Suppressor macrophage treated with lipopolysaccharide for 1 hour (primary cell): ENCODE results near the gene PPP1R9B.
A peak's percentile ranks its signal among the peaks of the same experiment; 100 is the strongest.

Source experiments
- DNase-seq, 3 donors: peaks; one replicate each; pipeline ENCODE4 v3.0.0-alpha.2; 2020 to 2022

Gene PPP1R9B

DNA sequence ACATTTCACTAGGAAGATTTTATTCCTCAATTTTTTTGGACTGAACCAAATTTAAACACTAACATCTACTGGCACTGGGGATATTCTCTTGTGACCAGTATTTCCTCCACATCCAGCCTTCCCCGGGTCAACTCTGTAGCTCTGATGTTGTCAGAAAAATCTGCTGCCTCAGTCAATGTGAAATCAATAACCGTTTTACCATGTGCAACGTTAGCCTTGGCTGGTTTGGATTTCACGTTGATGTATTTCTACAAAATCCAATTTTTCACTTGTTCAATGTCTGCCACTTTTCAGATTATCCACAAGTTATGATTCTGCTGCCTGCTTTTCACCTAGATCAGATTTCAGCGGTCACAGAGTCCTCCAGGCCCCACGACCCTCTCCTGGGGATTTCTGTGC, 22.5 kb upstream of the PPP1R9B start:
- DNase-seq, result no peak

DNA sequence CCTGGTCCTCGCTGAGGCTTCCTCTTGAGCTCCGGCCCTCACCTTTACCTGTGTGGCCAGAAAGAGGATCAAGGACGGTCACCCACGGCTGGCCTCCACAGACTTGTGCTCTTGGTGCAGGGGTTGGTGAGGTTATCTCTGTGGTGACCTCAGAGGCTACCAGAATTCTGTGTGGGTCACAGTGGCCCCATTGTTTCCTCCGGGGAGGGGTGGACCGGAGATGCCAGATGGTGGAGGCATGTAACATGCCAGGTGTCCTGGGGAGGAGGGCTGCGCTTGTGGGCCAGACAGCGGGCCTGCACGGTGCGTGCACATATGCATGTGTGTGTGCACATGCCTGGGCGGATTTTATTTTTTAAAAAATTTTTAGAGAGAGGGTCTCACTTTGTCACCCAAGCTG, 21.7 kb upstream of the PPP1R9B start:
- no peak for DNase-seq

DNA sequence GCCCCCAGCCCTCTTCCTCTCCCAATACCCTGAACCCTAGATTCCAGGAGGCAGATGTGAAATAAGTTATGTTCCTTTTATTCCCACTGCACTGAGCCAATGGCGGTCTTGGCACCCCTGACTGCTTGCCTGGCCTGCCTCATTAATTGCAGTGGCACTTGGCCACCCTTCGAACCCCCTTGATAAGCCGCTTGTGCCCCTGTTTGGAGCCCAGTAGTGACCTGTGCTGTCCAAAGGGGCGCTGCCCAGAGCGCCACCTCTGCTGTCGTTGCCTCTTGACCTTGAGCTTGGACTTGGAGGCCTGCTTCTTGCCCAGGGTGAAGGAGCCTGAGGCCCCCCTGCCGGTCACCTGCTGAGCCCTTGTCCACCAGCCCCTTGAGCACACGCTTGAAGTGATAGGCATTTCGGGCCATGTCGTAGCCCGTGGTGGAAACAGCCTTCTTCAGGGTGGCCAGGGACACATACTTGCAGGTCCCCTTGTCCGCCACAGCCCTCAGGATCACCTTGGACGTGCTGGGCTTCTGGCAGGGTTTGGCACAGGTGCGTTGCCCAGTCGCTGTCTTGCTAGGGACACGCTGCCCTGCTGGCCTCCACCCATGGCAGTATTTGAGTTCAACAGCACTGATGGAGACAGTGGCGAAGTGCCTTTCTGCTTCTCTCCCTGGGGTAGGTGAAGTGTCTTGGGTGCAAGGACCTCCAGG, 21.0 kb upstream of the PPP1R9B start:
- no peak for DNase-seq

DNA sequence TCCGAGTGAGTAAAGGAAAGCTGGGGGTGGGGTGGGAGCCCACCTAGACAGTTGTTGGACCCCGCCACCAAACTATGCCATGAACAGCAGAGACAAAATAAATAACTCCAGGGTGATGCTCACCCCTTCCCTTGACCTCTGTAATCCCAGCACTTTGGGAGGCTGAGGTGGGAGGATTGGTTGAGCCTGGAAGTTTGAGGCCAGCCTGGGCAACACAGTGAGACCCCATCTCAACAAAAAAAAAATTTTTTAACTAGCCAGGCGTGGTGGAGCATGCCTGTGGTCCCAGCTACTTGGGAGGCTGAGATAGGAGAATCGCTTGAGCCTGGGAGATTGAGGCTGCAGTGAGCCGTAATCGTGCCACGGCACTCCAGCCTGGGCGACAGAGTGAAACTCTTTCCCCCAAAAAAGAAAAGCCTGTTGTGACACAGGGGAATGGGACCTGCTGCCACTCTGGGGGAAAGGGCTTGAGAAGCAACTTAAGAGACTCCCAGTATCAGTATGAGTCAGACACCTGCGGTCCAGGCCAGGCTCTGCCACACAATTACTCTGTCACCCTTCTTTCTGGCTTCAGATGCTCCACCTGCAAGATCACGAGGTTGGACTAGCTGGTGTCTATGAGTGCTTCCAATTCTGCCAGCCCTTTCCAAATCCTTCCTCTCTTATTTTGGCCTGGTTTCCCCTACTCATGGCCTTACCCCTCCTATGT, 20.3 kb upstream of the PPP1R9B start:
- no peak for DNase-seq

DNA sequence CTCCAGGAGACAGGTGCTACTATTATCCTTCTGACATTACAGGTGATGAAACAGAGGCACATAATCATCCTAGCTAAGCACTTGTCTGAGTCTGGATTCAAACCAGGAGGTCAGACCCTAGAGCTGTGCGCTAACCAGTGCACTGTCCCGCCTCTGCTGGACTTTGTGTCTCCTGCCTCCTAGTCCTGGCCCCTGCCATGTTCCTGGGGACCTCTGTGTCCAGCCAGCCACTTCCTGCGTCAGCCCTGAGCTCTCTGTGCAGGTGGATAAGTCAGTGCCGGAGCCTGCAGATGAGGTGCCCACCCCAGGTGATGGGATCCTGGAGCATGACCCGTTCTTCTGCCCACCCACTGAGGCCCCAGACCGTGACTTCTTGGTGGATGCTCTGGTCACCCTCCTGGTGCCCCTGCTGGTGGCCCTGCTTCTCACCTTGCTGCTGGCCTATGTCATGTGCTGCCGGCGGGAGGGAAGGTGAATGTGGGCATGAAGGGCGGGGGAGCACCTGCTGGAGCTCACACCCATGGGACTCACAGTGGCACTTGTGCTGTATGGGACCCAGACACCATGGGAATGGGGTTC, 19.5 kb upstream of the PPP1R9B start:
- DNase-seq, result no peak

DNA sequence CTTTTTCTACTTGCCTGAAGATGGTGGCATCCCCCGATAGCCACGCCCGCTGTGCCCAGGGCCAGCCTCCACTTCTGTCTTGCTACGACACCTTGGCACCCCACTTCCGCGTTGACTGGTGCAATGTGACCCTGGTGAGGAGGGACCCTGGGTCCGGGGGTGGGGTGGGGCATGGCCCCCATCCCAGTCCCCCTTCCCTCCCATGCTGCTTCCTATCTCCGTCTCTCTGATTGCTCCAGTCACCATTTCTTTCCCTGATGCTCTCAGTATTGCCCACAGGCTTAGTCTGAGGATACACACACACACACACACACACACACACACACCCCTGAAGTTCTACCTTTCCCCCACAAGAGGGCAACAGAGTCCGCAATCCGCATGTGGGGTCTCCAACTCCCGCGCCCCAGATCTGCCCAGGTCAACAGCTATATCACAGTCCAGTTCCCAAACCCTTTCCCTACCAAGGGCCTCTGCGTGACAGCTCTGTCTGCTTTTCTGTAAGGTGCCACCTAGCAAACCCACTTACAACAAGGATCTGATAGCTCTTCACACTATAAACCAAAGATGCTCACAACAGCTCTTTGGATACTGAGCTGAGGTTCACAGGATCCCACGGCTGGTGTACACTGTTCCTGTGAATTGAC, 18.8 kb upstream of the PPP1R9B start:
- peak; percentile 60 to 78 (median 68) for DNase-seq

DNA sequence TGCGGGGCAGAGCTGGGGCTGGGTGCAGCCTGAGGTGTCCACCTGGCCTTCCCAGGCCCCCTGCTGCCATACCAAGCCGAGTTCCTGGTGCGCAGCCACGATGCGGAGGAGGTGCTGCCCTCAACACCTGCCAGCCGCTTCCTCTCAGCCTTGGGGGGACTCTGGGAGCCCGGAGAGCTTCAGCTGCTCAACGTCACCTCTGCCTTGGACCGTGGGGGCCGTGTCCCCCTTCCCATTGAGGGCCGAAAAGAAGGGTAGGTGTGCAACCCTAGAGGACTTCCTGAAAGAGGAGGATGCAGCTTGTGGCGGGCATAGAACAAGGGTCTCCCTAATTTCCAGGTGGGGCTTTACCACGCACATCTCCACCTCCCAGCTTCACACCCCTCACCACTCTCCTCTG, 17.8 kb upstream of the PPP1R9B start:
- DNase-seq, result no peak

DNA sequence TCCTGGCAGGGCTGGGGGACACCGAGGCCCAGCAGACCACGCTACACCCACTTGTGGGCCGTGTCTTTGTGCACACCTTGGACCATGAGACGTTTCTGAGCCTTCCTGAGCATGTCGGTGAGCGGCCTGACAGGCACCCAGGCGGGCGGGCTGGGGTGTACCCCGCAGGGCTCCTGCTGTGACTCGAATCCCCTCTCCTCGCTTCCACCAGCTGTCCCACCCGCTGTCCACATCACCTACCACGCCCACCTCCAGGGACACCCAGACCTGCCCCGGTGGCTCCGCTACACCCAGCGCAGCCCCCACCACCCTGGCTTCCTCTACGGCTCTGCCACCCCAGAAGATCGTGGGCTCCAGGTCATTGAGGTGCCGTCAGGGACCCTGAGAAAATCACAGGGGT, 16.9 kb upstream of the PPP1R9B start:
- no peak for DNase-seq

DNA sequence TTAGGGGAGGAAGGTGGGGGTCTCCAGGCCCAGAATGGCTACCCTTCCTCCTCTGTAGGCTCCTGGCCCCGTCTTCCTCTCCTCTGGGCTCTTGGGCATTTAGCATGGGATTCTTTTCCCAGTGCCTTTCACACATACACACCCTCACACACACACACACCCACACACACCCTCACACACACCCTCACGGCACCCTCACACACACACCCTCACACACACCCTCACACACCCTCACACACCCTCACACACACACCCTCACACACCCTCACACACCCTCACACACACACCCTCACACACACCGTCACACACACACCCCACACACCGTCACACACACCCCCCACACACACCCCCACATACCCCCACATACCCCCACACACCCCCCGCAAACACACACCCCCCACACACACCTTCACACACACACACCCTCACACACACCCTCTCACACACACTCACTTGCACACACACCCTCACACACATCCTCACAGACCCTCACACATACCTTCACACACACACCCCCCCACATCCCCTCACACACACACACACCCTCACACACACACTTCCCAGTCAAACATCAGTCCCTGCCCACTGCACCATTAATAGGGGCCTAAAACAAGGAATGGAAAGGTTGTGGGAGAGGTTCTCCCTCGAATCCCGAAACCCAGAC, 16.2 kb upstream of the PPP1R9B start:
- DNase-seq, result no peak

DNA sequence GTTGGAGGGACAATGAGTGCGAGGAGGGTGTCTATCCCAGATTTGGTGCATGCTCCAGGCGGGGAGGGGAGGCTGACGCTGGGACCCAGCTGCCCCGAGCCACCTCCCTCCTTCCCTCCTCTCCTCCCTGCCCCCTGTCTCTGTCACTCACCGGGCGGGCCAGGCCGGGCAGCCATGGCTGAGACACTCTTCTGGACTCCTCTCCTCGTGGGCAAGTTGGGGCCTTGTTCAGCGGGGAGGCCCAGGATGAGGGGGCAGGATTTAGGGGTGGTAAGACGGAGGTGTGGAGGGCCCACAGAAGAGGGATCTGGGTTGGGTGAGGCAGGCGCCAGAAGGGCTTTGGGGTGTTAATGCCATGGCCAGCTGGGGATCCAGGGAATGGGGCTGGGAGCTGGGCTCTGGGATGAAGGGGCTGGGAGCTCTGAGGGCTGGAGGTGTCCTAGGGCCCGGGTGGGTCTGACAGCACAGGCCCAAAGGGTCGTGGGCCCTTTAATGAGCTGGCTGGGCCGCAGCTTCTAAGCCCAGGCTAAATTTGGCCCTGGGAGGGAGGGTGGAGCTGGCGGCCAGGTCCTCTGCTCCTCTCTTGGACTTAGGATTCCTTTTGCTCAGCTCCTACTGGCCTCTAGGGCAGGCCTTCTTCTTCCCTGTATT, 15.5 kb upstream of the PPP1R9B start, which contains the start of gene SGCA:
SGCA (plus strand) TSS at position 139 of the 651 bp plus-strand sequence; CDS start at position 175, 36 bp downstream.
- no peak for DNase-seq

DNA sequence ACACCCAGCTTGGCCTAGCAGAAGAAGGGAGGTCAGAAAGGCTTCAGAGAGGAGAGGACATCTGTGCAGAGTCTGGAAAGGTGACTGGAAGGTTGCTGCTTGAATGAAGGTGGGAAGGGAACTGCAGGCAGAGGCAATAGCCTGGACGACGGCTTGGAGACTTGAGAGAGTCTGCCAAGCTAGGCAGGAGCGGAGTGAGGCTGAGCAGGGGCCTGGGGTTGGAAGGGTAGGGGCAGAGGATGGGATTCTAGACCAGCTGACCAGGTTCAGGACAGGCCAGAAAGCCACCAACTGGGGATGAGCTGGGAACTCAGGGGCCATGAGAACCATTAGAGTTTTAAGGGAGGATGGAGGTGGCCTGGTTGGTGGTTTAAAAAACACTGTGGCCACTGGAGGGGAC, 15.0 kb upstream of the PPP1R9B start:
- no peak for DNase-seq

DNA sequence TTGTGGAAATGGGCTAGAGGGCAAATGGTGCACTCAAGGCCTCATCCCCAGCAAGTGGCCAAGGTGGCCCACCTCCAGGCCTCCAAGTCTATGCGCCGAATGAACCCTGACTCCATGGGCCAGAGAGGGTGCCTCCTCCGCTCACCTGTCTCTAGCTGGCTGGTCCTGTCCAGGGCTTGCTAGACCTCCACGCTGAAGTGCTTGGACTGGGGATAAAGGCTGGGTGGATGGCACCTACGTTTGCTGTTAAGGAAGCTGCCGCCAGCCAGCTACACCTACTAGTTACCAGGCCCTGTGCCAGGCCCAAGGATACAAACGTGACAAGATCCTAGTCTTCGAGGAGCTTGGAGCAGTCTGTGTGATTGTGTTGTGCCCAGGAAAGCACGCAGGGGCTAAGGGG, 14.6 kb upstream of the PPP1R9B start:
- DNase-seq, result no peak

DNA sequence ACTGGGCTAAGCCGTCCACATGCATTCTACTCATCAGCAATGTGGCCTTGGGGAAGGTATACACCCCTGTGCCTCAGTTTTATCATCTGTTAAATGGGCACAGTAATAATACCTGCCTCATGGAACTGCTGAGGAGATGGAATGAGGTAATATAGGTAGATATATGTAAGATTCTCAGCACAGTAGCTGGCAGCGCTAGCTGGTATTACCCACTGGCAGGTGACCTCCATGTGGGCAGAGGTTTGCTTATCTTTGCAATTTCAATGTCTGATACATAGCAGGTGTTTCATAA, 14.2 kb upstream of the PPP1R9B start:
- DNase-seq, result no peak

DNA sequence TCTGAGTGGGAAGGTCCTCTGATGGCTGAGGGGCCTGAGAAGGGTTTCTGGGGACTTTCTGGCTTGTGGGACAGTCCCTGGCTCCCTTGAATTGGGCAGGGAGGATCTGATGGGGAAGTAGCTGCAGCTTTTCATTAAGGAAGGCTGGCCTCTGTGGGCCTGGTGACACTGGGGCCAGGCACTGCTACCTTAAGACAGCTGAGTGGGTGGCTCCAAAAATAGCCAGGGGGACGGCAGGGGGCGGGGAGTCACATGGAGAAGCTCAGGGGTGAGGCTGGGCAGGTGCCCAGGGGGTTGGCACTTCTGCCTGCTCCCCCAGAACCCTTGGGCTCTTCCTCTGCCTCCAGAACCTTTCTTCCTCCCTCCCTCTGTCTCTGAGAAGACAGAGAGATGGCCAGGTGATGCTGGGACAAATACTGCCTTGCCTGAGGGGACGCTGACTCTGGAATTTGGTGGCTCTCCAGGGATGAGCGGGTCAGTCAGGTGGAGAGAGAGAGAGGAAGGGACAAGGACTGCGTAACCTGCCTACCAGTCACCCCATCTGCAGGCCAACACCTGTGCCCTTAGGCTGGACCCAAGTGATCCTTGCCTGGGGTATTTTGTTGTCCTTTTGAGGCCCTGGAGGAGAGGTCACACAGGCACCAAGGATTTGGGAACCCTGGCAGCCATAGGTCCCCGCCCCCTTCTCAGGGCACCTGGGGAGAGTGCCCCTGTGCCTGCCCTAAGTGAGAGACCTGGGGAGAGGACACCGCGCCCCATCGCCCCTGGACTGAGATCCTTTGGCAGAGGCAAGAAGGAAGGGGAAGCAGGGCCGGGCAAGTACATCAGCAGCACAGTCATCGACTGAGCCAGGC, 13.6 kb upstream of the PPP1R9B start:
- DNase-seq, result peak; percentile 83 to 90 (median 85)

DNA sequence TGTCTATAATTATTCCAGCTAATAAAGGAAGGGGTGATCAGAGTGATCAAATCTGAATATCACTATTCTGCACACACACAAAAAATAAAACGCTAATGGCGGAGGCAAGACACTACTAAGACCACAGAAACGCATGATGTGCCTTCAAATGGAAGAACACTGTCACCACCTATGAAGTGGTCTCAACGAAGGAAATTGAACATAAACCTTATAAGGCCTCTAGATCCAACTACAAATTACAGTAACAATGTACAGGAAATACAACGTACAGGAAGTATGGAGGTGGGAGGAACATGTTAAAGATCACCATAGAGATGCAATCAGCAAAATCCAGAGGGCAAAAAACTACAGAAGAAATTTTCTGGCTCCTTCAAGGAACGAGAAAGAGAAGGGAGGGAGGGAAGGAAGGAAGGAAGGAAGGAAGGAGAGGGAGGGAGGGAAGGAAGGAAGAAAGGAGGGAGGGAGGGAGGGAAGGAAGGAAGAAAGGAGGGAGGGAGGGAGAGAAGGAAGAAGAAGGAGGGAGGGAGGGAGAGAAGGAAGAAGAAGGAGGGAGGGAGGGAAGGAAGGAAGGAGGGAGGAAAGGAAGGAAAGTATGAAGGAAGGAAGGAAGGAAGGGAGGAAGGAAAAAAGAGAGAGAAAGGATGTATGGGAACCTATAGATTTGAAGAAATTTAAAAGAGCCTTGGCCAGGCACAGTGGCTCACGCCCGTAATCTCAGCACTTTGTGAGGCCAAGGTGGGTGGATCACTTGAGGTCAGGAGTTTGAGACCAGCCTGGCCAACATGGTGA, 12.2 kb upstream of the PPP1R9B start:
- no peak for DNase-seq

DNA sequence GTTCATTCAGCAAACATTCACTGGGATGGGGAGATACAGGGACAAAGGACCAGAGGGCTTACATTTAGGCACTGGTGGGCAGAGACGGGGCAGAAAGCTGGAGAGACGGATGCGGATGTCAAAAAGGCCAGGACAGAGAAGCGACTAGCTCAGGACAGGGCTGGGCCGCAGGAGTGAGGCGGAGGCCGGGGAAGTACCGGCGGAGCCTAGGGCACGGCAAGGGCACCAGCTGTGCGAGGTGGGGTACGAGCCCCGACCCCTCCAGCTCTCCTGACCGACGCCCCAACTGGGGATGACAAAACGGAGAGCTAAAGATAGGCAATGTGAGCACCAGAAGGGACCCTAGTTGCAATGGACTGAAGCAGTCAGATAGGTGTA, 11.4 kb upstream of the PPP1R9B start:
- no peak for DNase-seq

DNA sequence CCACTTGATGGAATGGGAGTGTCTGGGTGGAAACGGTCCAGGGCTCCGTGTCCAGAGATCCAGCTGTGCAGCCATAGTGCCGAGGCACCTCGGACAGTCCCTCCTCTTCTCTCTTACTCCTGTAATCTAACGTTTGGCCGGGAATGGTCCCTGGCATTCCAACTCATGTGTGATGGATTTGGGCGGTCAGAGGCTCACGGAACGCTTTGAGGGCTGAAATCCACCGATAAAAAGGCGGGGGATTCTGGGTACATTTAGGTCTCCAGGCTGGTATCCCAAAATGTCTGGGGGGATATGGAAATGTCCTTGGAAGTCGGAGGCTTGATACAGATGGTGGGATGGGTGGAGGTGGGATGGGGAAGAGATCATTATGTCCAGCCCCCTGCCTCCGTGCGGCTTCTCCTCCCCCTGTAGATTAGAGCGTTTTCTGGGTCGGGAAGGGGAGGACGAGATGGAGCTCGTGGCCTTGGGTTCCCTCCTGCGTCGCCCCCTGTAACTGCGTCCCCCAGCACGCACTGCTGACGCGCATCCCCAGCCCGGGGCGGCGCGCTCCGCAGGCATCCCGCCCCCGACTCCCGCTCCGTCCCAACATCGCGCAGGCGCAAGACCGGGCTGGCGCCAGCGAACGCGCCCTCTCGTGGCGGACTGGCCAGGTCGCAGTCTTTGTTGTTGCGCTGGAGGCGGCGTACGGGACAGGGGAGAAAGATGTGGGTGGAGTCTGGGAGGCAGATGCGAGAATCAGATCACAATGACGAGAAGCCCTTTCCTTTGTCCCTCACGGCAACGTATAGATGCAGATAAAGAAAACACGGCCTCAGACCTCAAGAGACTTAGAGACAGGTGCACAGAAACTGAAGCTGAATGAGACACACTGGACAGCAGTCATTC, 10.8 kb upstream of the PPP1R9B start:
- peak; percentile 92 to 96 (median 96) for DNase-seq

DNA sequence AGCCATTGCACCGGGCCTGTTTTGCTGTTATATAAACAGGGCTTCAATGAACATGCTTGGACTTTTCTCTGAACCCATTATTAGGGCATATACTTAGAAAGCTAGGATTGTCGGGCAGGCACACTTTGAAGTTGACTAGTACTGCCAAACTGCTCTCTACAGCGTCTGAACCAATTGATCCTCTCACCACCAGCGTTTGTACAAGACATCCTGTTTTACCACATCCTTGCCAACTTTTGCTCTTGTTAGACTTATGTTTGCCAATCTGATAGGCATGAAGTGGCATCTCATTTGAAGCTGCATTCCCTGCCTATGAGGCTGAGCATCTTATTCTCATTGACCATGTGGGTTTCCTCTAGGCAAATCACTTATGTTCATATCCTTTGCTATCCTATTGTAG, 7.4 kb upstream of the PPP1R9B start:
- DNase-seq, result no peak

DNA sequence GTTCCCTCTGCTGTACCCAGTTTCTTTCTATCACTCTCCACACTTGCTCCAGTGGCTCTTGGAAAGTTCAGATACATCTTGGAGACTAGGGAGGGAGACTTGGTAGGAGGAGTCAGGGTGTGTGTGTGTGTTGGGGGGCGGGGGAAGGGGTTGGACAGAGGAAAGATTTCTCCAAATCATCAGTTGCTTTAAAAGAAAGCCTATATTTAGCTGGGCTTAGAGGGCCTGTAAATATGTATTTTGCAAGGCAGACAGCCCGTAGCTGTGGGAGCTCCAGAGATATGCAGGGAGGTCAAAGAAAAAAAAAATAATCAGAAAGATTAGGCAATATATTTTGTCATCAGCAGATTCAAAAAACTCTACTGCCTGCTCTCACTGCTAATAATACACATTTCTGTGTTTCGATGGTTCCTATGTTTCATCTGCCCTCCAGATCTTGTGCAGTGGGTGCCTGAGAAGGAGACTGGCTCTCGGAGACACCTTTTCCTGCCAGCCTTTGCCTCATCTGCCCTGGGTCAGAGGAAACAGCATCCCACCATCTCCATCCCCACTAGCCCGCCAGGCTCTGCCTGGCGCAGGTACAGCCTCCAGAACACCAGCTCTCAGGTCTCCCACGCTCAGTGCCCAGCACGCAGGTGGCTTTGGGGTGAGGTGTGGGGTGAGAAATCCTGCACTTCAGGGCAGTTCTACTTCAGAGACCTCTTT, 4.8 kb upstream of the PPP1R9B start:
- peak in 1 of 3 donors; percentile 44 for DNase-seq
